Keratinocyte (primary cell): ENCODE results near the gene CNTNAP5. TPM values are rescaled to one million over a fixed set of nuclear protein-coding genes. Genes with fewer than 3 reads are reported as not detected.

ENCODE experiments used
- DNase-seq: peaks from one replicate; pipeline ENCODE4 v3.0.0-alpha.2; 2011; ENCODE audit warnings: low read depth, missing footprints, low spot score
- FAIRE-seq: peaks from 2 replicates; lab custom pipeline; 2011; peaks lifted over from hg19 to GRCh38; lab: Jason Lieb, UNC
- H2AFZ ChIP-seq: 2 replicates; pipeline ENCODE4 v1.6.0; 2012; ENCODE audit warnings: low read length, control low read depth, inconsistent platforms; ENCODE audit not compliant: control insufficient read depth
- H3K27ac ChIP-seq: 2 replicates; pipeline ENCODE4 v1.5.1; 2011; ENCODE audit warnings: low read length; ENCODE audit not compliant: control insufficient read depth, insufficient read depth
- H3K27me3 ChIP-seq: 3 replicates; pipeline ENCODE4 v1.6.0; 2011; ENCODE audit warnings: low read length; ENCODE audit not compliant: control insufficient read depth, insufficient read depth; ENCODE audit errors: extremely low read depth
- H3K36me3 ChIP-seq, 2 experiments: 2 replicates in 1 of 2; 3 replicates in 1 of 2; pipeline ENCODE4 v1.5.1; 2011; ENCODE audit warnings: low read length in 2 of 2, mild to moderate bottlenecking in 1 of 2; ENCODE audit not compliant: control insufficient read depth in 2 of 2, insufficient read depth in 2 of 2; ENCODE audit errors: extremely low read depth in 1 of 2
- H3K4me1 ChIP-seq: 3 replicates; pipeline ENCODE4 v1.5.1; 2011; ENCODE audit warnings: low read length; ENCODE audit not compliant: control insufficient read depth, insufficient read depth; ENCODE audit errors: extremely low read depth
- H3K4me2 ChIP-seq: 3 replicates; pipeline ENCODE4 v1.6.0; 2011; ENCODE audit warnings: low read depth, low read length; ENCODE audit not compliant: control insufficient read depth, insufficient read depth; ENCODE audit errors: extremely low read depth
- H3K4me3 ChIP-seq, 3 experiments: fragments of 200-600 bp in 1 of 3; sonication (generic) in 1 of 3; 2 replicates in 2 of 3; 3 replicates in 1 of 3; pipeline ENCODE4 v1.5.1; 2011 to 2016; ENCODE audit warnings: low read length in 3 of 3, mild to moderate bottlenecking in 3 of 3, control low read depth in 2 of 3, inconsistent platforms in 1 of 3, low read depth in 1 of 3, mixed read lengths in 1 of 3, mixed run types in 1 of 3, moderate library complexity in 1 of 3; ENCODE audit not compliant: control insufficient read depth in 2 of 3, insufficient read depth in 2 of 3; ENCODE audit errors: extremely low read depth in 1 of 3
- H3K79me2 ChIP-seq: 2 replicates; pipeline ENCODE4 v1.6.0; 2012; ENCODE audit warnings: low read length; ENCODE audit not compliant: control insufficient read depth, insufficient read depth
- H3K9ac ChIP-seq: 3 replicates; pipeline ENCODE4 v1.6.0; 2011; ENCODE audit warnings: low read length; ENCODE audit not compliant: control insufficient read depth, insufficient read depth; ENCODE audit errors: extremely low read depth
- H3K9me1 ChIP-seq: 3 replicates; pipeline ENCODE4 v1.6.0; 2011; ENCODE audit warnings: low read length; ENCODE audit not compliant: control insufficient read depth, insufficient read depth; ENCODE audit errors: extremely low read depth
- H3K9me3 ChIP-seq: 2 replicates; pipeline ENCODE4 v1.5.1; 2012; ENCODE audit warnings: low read depth, low read length; ENCODE audit not compliant: control insufficient read depth
- H4K20me1 ChIP-seq: 3 replicates; pipeline ENCODE4 v1.6.0; 2011; ENCODE audit warnings: low read length; ENCODE audit not compliant: control insufficient read depth, insufficient read depth; ENCODE audit errors: extremely low read depth
- CTCF ChIP-seq, 3 experiments: IDR thresholded peaks in 1 of 3; conservative IDR thresholded peaks in 1 of 3; optimal IDR thresholded peaks in 1 of 3; 2 replicates in 2 of 3; 3 replicates in 1 of 3; pipeline versions ENCODE3 to v1.5.1; 2011; ENCODE audit warnings: low read length in 3 of 3, mild to moderate bottlenecking in 3 of 3, moderate library complexity in 2 of 3, control low read depth in 1 of 3, inconsistent platforms in 1 of 3; ENCODE audit not compliant: insufficient read depth in 2 of 3; ENCODE audit errors: extremely low read depth in 1 of 3
- EZH2 ChIP-seq: IDR thresholded peaks from one replicate; pipeline ENCODE4 v1.6.1; 2012; ENCODE audit warnings: inconsistent platforms, mild to moderate bottlenecking, low read length, moderate library complexity
- dilution Hi-C: fragments of 300-500 bp; cut with MboI; formaldehyde crosslinking; loops from one replicate; pipeline ENCODE4 v1.7.0; 2020; ENCODE audit warnings: low sequenced_read_pairs; ENCODE audit not compliant: extremely low pct_ligation_motif_present
- polyA plus RNA-seq, 5 experiments: library from polyadenylated mRNA; depleted of rRNA in 3 of 5; stranded (reverse) in 3 of 5; stranded (forward) in 1 of 5; unstranded in 1 of 5; fragments of >200 nt; gene quantifications; 1 replicate in 1 of 5; 2 replicates in 3 of 5; 3 replicates in 1 of 5; pipeline versions ENCODE4 v1.2.1 to v1.2.3, GENCODE V29; 2011 to 2012; ENCODE audit warnings: missing spikeins in 2 of 5, low read depth in 1 of 5, low replicate concordance in 1 of 5

Gene CNTNAP5
- polyA plus RNA-seq, 1 donor (not counting 4 experiments of a cell fraction or from before 2014, with no cell fraction given) = not detected

- no peaks in the 10 kb centered on the region for H3K27me3 ChIP-seq
- no peak overlapping the region for H3K27ac ChIP-seq
- H3K4me1 ChIP-seq = no peaks in the 10 kb centered on the region
- DNase-seq (no peak), FAIRE-seq (no peak)
- H3K4me3 ChIP-seq = no peak overlapping the region
- H2AFZ ChIP-seq = no peak overlapping the region
- H3K79me2 ChIP-seq = no peaks in the 10 kb centered on the region
- no peaks in the 10 kb centered on the region for H3K9me1 ChIP-seq
- dilution Hi-C loops = no loop called here
- H3K4me2 ChIP-seq = no peak overlapping the region
- H3K36me3 ChIP-seq = no peaks in the 10 kb centered on the region
- H3K9ac ChIP-seq = no peak overlapping the region
- H4K20me1 ChIP-seq = no peaks in the 10 kb centered on the region
- H3K9me3 ChIP-seq = peaks cover 2% of the 10 kb centered on the region
- TF ChIP-seq EZH2 (no peak), CTCF (optimal IDR thresholded peaks at IDR 0.05 in 1 of 3, IDR thresholded peaks at IDR 0.05 in 1 of 3, conservative IDR thresholded peaks at IDR 0.05 in 1 of 3; ENCODE audit: extremely low read depth in 1 of 3, insufficient read depth in 2 of 3, low read length in 3 of 3) (no peak)
These were observed 668.1 kb downstream of the CNTNAP5 start for GRCh38 chr2:124693156-124693555.

- no peak overlapping the region for H3K9ac ChIP-seq
- no peaks in the 10 kb centered on the region for H3K9me1 ChIP-seq
- H3K9me3 ChIP-seq = peaks cover 5% of the 10 kb centered on the region
- H3K4me1 ChIP-seq = no peaks in the 10 kb centered on the region
- no peak overlapping the region for H3K27ac ChIP-seq
- no peaks in the 10 kb centered on the region for H3K79me2 ChIP-seq
- H3K4me3 ChIP-seq = no peak overlapping the region
- FAIRE-seq (no peak), DNase-seq (no peak)
- H3K36me3 ChIP-seq = no peaks in the 10 kb centered on the region
- H4K20me1 ChIP-seq = no peaks in the 10 kb centered on the region
- TF ChIP-seq EZH2 = no peak
- no peak for TF ChIP-seq CTCF (optimal IDR thresholded peaks at IDR 0.05 in 1 of 3, IDR thresholded peaks at IDR 0.05 in 1 of 3, conservative IDR thresholded peaks at IDR 0.05 in 1 of 3; ENCODE audit: extremely low read depth in 1 of 3, insufficient read depth in 2 of 3, low read length in 3 of 3)
- dilution Hi-C loops = no loop called here
- H3K4me2 ChIP-seq = no peak overlapping the region
- no peak overlapping the region for H2AFZ ChIP-seq
- H3K27me3 ChIP-seq = no peaks in the 10 kb centered on the region
These were observed 674.0 kb downstream of the CNTNAP5 start for GRCh38 chr2:124698979-124699565.
